Measurements from ENCODE around the gene GATM.
A peak's percentile ranks its signal among the peaks of the same experiment; 100 is the strongest.

Gene GATM, protein sequence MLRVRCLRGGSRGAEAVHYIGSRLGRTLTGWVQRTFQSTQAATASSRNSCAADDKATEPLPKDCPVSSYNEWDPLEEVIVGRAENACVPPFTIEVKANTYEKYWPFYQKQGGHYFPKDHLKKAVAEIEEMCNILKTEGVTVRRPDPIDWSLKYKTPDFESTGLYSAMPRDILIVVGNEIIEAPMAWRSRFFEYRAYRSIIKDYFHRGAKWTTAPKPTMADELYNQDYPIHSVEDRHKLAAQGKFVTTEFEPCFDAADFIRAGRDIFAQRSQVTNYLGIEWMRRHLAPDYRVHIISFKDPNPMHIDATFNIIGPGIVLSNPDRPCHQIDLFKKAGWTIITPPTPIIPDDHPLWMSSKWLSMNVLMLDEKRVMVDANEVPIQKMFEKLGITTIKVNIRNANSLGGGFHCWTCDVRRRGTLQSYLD

GRCh38 chr15:45378149-45378912 lies at the start of gene GATM:
TSS of gene GATM (minus strand) at chr15:45378544. CDS start at chr15:45378453, 91 bp downstream.
- DNase-seq (ENCODE audit: low read depth in 2 of 3, low spot score in 2 of 3): peak; percentile 15 to 29 (median 20)

DNA sequence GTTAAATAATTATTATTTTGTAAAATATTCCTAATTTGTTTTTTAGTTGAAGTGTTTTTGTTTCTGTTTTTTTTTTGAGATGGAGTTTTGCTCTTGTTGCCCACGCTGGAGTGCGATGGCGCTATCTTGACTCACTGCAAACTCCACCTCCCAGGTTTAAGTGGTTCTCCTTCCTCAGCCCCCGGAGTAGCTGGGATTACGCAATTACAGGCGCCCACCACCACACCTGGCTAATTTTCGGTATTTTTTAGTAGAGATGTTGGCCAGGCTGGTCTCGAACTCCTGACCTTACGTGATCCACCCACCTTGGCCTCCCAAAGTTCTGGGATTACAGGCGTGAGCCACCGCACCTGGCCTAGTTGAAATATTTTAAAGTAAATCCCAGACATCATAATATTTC lies 48.7 kb upstream of the GATM start:
- DNase-seq (ENCODE audit: low read depth in 2 of 3, low spot score in 2 of 3): no peak

GRCh38 chr15:45425135-45425534 lies 46.8 kb upstream of the GATM start:
- DNase-seq (ENCODE audit: low read depth in 2 of 3, low spot score in 2 of 3): no peak

DNA sequence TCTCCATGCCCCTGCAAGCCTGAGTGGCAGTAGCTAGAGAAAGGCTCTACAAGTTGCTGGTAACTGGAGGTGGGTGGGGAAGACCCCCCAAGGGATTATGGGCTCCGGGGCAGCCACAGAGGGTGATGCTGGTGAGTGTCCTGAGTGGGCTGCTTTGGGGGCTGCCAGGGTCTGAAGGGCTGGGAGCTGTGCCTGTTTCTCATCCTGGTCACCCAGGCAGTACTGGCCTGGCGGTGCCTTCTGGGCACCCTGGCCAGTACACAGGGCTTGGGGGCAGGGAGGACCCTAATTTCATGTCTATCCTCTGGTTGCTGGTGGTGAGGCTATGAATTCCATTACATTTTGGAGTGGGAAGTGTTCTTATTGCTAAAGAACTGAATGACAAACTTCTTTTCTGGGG lies 46.1 kb upstream of the GATM start:
- DNase-seq (ENCODE audit: low read depth in 2 of 3, low spot score in 2 of 3): no peak

DNA sequence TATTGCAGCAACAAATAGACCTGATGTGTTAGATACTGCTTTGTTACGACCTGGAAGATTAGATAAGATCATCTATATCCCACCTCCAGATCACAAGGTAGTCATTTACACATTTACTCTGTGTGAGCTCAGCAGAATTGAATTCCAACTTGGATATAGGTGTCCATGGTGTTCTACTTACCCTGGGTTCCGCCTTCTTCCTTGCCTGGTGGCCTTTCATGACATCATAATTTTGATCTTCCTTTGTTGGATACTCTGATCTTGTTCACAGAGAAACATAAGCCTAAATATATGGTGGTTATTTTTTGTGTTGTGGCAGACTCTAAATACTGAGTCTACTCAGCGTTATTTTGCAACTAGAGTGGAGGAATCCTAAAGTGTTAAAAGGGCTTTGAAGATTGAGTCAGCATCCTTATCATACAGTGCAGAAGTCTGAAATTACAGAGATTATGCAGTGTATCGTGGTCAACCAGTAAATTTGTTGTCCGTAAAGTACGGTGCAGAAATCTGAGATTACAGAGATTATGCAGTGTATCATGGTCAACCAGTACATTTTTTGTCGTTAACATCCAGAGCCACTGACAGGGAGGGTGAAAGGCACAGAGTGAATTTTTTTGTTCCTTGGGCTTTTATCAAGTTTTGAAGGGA lies 39.1 kb upstream of the GATM start:
- no peak for DNase-seq (ENCODE audit: low read depth in 2 of 3, low spot score in 2 of 3)

DNA sequence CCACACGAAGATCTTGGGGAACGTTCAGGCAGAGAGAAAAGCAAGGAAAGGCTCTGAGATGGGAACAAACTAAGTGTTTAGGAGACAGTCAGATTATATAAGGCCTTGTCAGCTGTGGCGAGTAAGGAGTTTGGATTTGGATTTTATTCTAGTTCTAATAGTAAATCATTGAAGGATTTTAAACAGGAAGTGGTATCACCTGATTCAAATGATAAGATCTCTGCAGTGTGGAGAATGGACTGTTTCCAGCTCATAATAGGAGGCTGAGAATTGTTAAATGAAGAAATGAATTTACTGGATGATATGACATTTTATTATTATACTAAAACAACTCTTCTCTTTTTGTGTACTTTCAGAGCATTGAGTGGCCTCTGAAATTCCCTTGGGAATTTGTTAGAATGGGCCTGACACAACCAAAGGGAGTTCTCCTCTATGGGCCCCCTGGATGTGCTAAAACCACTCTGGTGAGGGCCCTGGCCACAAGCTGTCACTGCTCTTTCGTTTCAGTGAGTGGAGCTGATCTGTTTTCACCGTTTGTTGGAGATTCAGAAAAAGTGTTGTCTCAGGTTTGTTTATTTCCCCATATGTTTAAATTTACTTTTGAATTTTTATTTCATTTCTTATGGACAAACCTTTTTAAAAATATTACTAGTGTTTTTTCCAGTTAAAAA lies 36.0 kb upstream of the GATM start:
- DNase-seq (ENCODE audit: low read depth in 2 of 3, low spot score in 2 of 3): no peak

DNA sequence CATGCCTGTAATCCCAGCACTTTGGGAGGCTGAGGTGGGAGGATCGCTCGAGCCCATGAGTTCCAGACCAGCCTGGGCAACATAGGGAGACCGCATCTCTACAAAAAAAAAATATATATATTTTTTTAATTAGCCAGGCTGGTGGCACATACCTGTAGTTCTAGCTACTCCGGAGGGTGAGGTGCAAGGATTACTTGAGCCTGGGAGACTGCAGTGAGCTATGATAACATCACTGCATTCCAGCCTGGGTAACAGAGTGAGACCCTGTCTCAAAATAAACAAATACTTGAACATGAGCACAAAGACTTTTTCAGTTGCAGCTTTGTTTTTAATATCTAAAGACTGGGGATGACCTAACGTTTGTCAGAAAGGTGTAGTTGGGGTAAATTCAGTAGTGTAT lies 31.3 kb upstream of the GATM start:
- DNase-seq (ENCODE audit: low read depth in 2 of 3, low spot score in 2 of 3): no peak

- DNase-seq (ENCODE audit: low read depth in 2 of 3, low spot score in 2 of 3): no peak
Observed at GRCh38 chr15:45407786-45408185, 29.4 kb upstream of the GATM start.

DNA sequence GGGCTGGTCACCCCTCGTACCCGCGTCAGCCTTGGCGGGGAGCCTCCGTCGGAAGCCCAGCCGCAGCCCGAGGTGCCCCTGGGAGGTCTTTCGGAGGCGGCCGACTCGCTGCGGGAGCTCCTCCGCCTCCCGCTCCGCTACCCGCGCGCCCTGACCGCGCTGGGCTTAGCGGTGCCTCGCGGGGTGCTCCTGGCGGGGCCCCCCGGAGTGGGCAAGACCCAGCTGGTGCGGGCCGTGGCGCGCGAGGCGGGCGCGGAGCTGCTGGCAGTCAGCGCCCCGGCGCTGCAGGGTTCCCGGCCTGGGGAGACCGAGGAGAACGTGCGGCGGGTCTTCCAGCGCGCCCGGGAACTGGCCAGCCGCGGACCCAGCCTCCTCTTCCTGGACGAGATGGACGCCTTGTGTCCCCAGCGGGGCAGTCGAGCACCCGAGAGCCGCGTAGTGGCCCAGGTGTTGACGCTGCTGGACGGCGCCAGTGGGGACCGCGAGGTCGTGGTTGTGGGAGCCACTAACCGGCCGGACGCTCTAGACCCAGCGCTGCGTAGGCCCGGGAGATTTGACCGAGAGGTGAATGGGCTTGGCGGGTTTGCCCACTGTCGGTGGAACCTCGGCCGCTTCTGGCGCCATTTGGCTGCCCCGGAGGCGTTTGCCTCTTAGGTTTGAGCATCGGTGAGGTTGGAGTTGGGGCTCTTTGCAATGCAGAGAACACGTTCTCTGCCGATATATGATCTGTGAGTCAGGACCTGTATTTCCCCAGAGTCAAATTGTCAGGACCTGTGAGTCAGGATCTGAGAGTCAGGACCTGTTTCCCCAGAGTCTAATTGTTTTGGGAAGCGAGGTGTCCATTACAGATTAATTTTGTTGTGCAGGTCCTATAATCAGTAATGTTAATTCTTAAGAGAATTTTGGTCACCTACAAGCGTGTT lies 24.9 kb upstream of the GATM start:
- DNase-seq (ENCODE audit: low read depth in 2 of 3, low spot score in 2 of 3): peak; percentile 6 to 17 (median 13)

GRCh38 chr15:45402162-45402954 lies 24.0 kb upstream of the GATM start:
- DNase-seq (ENCODE audit: low read depth in 2 of 3, low spot score in 2 of 3): peak; percentile 87 to 91 (median 90)

DNA sequence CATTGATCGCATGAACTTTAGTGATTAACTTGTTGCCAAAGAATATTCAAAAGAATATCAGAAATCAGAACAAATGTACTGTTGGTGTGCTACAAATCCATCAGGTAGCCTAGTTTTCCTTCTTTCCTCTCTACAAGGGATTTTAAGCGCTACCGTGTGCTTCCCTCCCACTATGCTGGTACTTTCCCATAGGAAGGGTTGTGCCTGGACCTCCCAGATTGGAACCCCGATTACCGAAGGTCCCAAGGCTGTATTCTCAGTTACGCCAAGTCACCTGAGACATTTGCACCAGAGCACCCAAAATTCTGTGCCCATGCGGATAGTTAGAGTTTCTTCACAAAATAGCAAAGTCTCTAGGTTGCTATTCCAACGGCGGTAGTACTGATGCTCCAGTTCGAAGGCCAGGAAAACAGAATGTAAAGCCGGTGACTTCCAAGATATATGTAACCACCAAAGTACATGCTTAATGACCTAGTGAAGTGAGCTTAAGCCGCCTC lies 23.4 kb upstream of the GATM start:
- DNase-seq (ENCODE audit: low read depth in 2 of 3, low spot score in 2 of 3): no peak

GRCh38 chr15:45399381-45400212 lies 21.3 kb upstream of the GATM start:
- no peak for DNase-seq (ENCODE audit: low read depth in 2 of 3, low spot score in 2 of 3)

DNA sequence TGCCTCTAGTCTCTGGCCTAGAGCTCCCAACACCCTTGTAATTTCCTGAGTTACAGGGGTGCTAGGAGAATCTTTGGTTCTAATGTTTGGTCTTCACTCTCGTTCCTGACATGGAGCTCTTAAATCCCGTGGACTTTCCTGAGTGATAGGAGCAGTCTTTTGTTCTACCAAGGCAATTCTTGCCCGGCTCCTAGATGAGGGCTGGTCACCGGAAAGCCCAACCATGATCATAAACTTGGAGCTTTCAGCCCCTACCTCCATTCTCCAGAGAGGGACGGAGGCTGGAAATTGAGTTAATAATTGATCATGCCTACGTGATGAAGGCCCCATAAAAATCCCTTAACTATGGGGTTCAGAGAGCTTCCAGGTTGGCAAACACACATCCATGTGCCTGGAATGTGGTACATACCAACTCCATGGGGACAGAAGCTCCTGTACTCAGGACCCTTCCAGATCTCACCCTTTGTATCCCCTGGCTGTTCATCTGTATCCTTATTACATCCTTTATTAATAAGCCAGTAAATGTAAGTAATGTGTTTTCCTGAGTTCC lies 18.8 kb upstream of the GATM start:
- no peak for DNase-seq (ENCODE audit: low read depth in 2 of 3, low spot score in 2 of 3)

GRCh38 chr15:45395943-45396342 lies 17.6 kb upstream of the GATM start:
- DNase-seq (ENCODE audit: low read depth in 2 of 3, low spot score in 2 of 3): no peak

DNA sequence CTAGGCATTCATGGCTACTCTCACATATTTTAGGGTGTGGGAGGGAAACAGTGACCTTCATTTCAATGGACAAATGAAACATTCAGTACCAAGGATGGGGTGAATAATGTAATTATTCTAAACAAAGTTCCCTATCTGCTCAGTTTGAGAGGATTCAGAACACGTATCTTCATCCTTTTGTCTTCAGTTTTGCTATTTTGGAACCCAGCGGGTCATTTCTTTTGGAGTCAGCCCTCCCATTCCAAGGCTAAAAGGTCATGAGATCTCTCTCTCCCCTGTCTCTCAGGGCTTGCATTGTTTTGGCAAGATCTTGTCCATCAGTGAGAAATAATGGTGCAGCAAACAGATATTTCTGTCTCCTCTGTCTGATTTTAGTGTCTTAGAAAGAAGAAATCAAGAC lies 16.3 kb upstream of the GATM start:
- DNase-seq (ENCODE audit: low read depth in 2 of 3, low spot score in 2 of 3): no peak

GRCh38 chr15:45393851-45394250 lies 15.5 kb upstream of the GATM start:
- no peak for DNase-seq (ENCODE audit: low read depth in 2 of 3, low spot score in 2 of 3)

GRCh38 chr15:45392584-45392855 lies 14.2 kb upstream of the GATM start:
- no peak for DNase-seq (ENCODE audit: low read depth in 2 of 3, low spot score in 2 of 3)

Measured in activated CD8-positive, alpha-beta memory T cell treated with anti-CD3 and anti-CD28 coated beads for 48 hours (primary cell).